ENCODE data around the gene SAMMSON.

DNA sequence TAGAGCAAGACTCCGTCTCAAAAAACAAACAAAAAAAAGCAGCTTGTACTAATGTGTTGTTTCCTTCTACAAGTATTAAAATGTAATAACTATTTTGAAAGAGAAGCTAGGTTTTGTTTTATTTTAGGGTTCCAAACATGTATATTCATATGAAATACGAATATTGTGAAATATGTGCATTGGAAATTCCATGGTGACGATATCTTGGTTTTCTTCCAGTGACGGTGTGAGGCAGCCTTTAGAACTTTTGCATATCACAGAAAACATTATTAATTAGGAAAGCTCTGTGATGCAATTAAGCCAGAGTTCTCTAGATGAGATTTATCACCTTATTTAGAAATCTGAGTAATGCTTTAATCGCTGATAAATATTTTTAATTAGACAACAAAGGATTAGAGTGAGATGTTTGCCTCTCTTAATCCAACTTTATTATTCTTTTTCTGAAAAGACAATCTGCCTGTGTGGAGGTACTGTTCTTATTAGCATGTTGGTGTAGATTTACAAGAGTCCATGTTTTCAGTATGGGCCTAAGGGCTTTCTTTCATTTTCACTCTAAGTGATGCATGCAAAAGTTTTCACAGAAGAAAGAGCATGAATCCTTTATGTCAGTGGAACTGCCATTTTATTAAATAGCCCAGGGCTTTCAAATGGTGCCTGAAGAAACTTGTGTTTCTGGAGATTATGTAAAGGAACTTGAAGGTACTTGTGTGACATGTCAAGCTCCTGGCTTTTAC is 37.7 kb upstream of the SAMMSON start:
- TF ChIP-seq POLR2A (IDR thresholded peaks at IDR 0.05; ENCODE audit: low read length), result no peak
- TF ChIP-seq GATA1 (IDR thresholded peaks at IDR 0.05; ENCODE audit: low read depth, low read length), result no peak
